NT2/D1 (cell line): ENCODE data around the gene SLC9A1.
A peak's percentile ranks its signal among the peaks of the same experiment; 100 is the strongest.
"Not testable (repeated sequence)": the region's sequence is repeated elsewhere in the genome, so short reads cannot be mapped to it uniquely, and the experiment has no call there.

Source experiments
- DNase-seq: peaks from one replicate; pipeline ENCODE4 v3.0.0-alpha.2; 2011; ENCODE audit warnings: low read depth, low spot score
- H3K27me3 ChIP-seq: 2 replicates; pipeline ENCODE4 v1.6.0; 2011; ENCODE audit warnings: mild to moderate bottlenecking; ENCODE audit not compliant: insufficient read length, insufficient read depth
- H3K36me3 ChIP-seq: 2 replicates; pipeline ENCODE4 v1.6.1; 2011; ENCODE audit warnings: mild to moderate bottlenecking, low read length, mixed read lengths; ENCODE audit not compliant: insufficient read depth, insufficient read length
- H3K4me1 ChIP-seq: 2 replicates; pipeline ENCODE4 v1.5.1; 2011; ENCODE audit not compliant: insufficient read depth, insufficient read length
- H3K4me3 ChIP-seq: 2 replicates; pipeline ENCODE4 v1.5.1; 2011; ENCODE audit warnings: low read depth; ENCODE audit not compliant: insufficient read length
- H3K9ac ChIP-seq: 2 replicates; pipeline ENCODE4 v1.6.0; 2011; ENCODE audit warnings: low read depth; ENCODE audit not compliant: insufficient read length
- H3K9me3 ChIP-seq: 2 replicates; pipeline ENCODE4 v1.5.1; 2011; ENCODE audit warnings: mild to moderate bottlenecking, low read length; ENCODE audit not compliant: insufficient read depth
- SUZ12 ChIP-seq: IDR thresholded peaks from 2 replicates; pipeline ENCODE4 v1.6.1; 2011; ENCODE audit not compliant: insufficient read length, insufficient read depth; ENCODE audit errors: extremely low read depth
- YY1 ChIP-seq: IDR thresholded peaks from 2 replicates; pipeline ENCODE4 v1.6.1; 2011; ENCODE audit not compliant: insufficient read length, insufficient read depth
- ZNF274 ChIP-seq: IDR thresholded peaks from 2 replicates; pipeline ENCODE4 v1.6.1; 2011; ENCODE audit warnings: mild to moderate bottlenecking, low read depth, low read length

The SLC9A1 gene

GRCh38 chr1:27154991-27155781 is at the start of gene SLC9A1:
Gene SLC9A1, minus strand, starts transcription at chr1:27155125. Its CDS starts 791 bp downstream, at chr1:27154334.
- no peaks in the 10 kb centered on the region for H3K27me3 ChIP-seq
- TF ChIP-seq YY1 (no peak), SUZ12 (no peak), ZNF274 (no peak)

GRCh38 chr1:27203946-27204345 is 49.0 kb upstream of the SLC9A1 start:
- H3K9me3 ChIP-seq = no peaks in the 10 kb centered on the region
- TF ChIP-seq SUZ12 (no peak), ZNF274 (no peak), YY1 (no peak)
- H3K9ac ChIP-seq = no peak overlapping the region
- DNase-seq = no peak
- no peaks in the 10 kb centered on the region for H3K27me3 ChIP-seq
- H3K4me3 ChIP-seq = no peak overlapping the region
- no peaks in the 10 kb centered on the region for H3K36me3 ChIP-seq
- no peaks in the 10 kb centered on the region for H3K4me1 ChIP-seq

More at GRCh38 chr1:27154991-27155781, at the start of gene SLC9A1:
- H3K4me3 ChIP-seq = peak within 1 kb of the TSS; percentile 70
- peak within 1 kb of the TSS; percentile 92 for H3K9ac ChIP-seq
- H3K9me3 ChIP-seq = no peaks in the 10 kb centered on the region
- DNase-seq = peak; percentile 95
- peaks cover 18% of the 10 kb centered on the region for H3K4me1 ChIP-seq
- H3K36me3 ChIP-seq = peaks cover 21% of the 10 kb centered on the region

- no peak overlapping the region for H3K4me3 ChIP-seq
Observed at GRCh38 chr1:27201295-27201694, 46.4 kb upstream of the SLC9A1 start.

GRCh38 chr1:27193194-27193593 is 38.3 kb upstream of the SLC9A1 start:
- Histone ChIP-seq H3K9ac (no peak overlapping the region), H3K4me1 (peaks cover 3% of the 10 kb centered on the region), H3K9me3 (no peaks in the 10 kb centered on the region), H3K36me3 (no peaks in the 10 kb centered on the region), H3K27me3 (no peaks in the 10 kb centered on the region), H3K4me3 (no peak overlapping the region)
- DNase-seq = no peak
- TF ChIP-seq YY1 = no peak
- TF ChIP-seq ZNF274 = no peak
- no peak for TF ChIP-seq SUZ12

More at GRCh38 chr1:27201295-27201694, 46.4 kb upstream of the SLC9A1 start:
- no peak for DNase-seq
- TF ChIP-seq ZNF274 (no peak), YY1 (no peak), SUZ12 (no peak)
- Histone ChIP-seq H3K9ac (no peak overlapping the region), H3K4me1 (no peaks in the 10 kb centered on the region), H3K36me3 (no peaks in the 10 kb centered on the region), H3K9me3 (no peaks in the 10 kb centered on the region), H3K27me3 (no peaks in the 10 kb centered on the region)

GRCh38 chr1:27192039-27192529 is 37.2 kb upstream of the SLC9A1 start:
- no peaks in the 10 kb centered on the region for H3K36me3 ChIP-seq
- no peak overlapping the region for H3K4me3 ChIP-seq
- peaks cover 3% of the 10 kb centered on the region for H3K4me1 ChIP-seq
- DNase-seq = no peak
- TF ChIP-seq SUZ12 (no peak), YY1 (no peak), ZNF274 (no peak)
- H3K27me3 ChIP-seq = no peaks in the 10 kb centered on the region
- H3K9me3 ChIP-seq = no peaks in the 10 kb centered on the region
- no peak overlapping the region for H3K9ac ChIP-seq

GRCh38 chr1:27184665-27185064 is 29.7 kb upstream of the SLC9A1 start:
- H3K9me3 ChIP-seq = peaks cover 48% of the 10 kb centered on the region
- H3K36me3 ChIP-seq = not testable (repeated sequence)

GRCh38 chr1:27179979-27180378 is 25.1 kb upstream of the SLC9A1 start:
- peaks cover 53% of the 10 kb centered on the region for H3K9me3 ChIP-seq
- H3K4me1 ChIP-seq = no peaks in the 10 kb centered on the region
- DNase-seq = no peak
- TF ChIP-seq SUZ12 = no peak
- no peak overlapping the region for H3K4me3 ChIP-seq
- H3K36me3 ChIP-seq = no peaks in the 10 kb centered on the region
- no peak overlapping the region for H3K9ac ChIP-seq
- no peaks in the 10 kb centered on the region for H3K27me3 ChIP-seq

More at GRCh38 chr1:27184665-27185064, 29.7 kb upstream of the SLC9A1 start:
- not testable (repeated sequence) for DNase-seq, H3K4me1 ChIP-seq, H3K4me3 ChIP-seq, H3K27me3 ChIP-seq, H3K9ac ChIP-seq

- no peaks in the 10 kb centered on the region for H3K36me3 ChIP-seq
- H3K9ac ChIP-seq = no peak overlapping the region
- H3K9me3 ChIP-seq = peaks cover 51% of the 10 kb centered on the region
- no peaks in the 10 kb centered on the region for H3K27me3 ChIP-seq
- no peak overlapping the region for H3K4me3 ChIP-seq
- no peak for TF ChIP-seq SUZ12
- no peak for TF ChIP-seq YY1
- TF ChIP-seq ZNF274 = no peak
- DNase-seq = no peak
- H3K4me1 ChIP-seq = no peaks in the 10 kb centered on the region
Observed at GRCh38 chr1:27179379-27179778, 24.5 kb upstream of the SLC9A1 start.
